Erythroblast (primary cell): Measurements from ENCODE around the gene ACOT7.

Experiments
- GATA1 ChIP-seq: IDR thresholded peaks from 2 replicates; pipeline ENCODE4 v1.6.1; 2011; ENCODE audit warnings: low read depth, mild to moderate bottlenecking, control low read depth, low read length, moderate library complexity
- POLR2A ChIP-seq: IDR thresholded peaks from 2 replicates; pipeline ENCODE4 v1.6.1; 2011; ENCODE audit warnings: mild to moderate bottlenecking, low read length

DNA sequence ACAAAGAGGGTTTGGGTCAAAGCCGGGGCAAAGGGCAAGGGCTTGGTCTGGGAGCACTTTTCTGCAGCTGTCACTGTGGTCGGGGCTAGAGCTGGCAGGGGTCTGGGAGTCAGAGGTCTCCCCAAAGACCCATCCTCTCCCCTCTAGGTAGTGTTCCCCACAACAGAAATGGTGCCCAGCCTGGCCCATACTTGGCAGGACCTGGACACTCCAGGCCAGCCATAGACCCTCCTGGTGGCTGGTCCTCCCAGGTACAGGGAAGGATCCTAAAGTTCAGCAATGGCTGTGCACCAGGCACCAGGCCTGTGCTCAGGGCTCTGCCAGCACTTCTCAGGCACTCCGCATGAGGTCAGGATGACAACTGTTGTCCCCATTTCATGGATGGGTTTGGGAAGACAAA is 42.0 kb upstream of the ACOT7 start:
- TF ChIP-seq POLR2A, result no peak
- no peak for TF ChIP-seq GATA1
